ENCODE results near the gene PARN.

DNA sequence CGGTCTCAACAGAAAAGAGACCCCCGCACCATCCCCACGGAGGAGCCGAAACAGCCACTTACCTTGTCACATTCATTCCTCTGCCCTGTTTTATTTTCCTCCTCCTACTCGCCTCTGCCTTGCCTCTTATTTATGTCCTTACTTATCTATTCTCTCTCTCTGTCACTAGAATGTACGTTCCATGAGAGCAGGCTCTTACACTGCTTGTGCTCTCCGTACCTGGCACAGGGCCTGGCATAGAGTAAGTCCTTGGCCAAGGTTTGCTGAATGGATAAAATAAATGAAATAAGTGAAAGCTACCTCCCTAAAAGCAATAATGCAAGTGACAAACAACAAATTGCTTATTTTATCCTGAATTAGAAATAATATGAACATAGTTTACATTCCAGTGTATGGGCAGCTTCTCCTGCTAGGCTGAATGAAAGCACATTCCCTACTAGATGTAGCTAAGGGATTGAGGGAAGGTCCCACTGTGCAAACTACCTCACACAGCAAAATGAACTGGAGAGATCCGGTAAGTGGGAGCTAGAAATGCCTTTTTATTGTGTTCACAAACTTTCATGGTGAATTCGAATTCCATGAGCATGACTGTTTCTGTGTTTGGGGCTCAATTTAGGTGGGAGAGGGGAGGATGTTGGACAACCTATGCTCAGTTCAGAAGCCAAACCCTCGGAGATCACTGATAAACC, 173.1 kb downstream of the PARN start:
- TF ChIP-seq JUN (IDR thresholded peaks at IDR 0.05; ENCODE audit: low read depth, low read length) = no peak
- no peak for TF ChIP-seq CTCF (IDR thresholded peaks at IDR 0.05; ENCODE audit: control extremely low read depth in 1 of 3, insufficient read depth in 1 of 3, low read depth in 1 of 3, low read length in 3 of 3)
- TF ChIP-seq CHD1 (IDR thresholded peaks at IDR 0.05; ENCODE audit: low read depth, low read length) = no peak
- TF ChIP-seq SP1 (IDR thresholded peaks at IDR 0.05; ENCODE audit: low read depth, low read length) = no peak
- TF ChIP-seq MAFK (IDR thresholded peaks at IDR 0.05; ENCODE audit: low read depth, low read length) = no peak
- TF ChIP-seq ATF3 (IDR thresholded peaks at IDR 0.05; ENCODE audit: insufficient read depth, low read depth, low read length) = no peak
- no peak for TF ChIP-seq GABPA (IDR thresholded peaks at IDR 0.05; ENCODE audit: borderline replicate concordance, insufficient read depth, low read length)
- no peak for TF ChIP-seq POLR2A (IDR thresholded peaks at IDR 0.05; ENCODE audit: control extremely low read depth in 1 of 2, low read depth in 2 of 2, low read length in 2 of 2)
- TF ChIP-seq CREB1 (IDR thresholded peaks at IDR 0.05) = no peak
- TF ChIP-seq EP300 (IDR thresholded peaks at IDR 0.05; ENCODE audit: borderline replicate concordance in 1 of 2, low read depth in 2 of 2, low read length in 2 of 2) = no peak
- TF ChIP-seq EZH2 (IDR thresholded peaks at IDR 0.05; ENCODE audit: low read depth, low read length, severe bottlenecking) = no peak
- TF ChIP-seq SIX5 (IDR thresholded peaks at IDR 0.05; ENCODE audit: low read depth, low read length) = no peak
- TF ChIP-seq RAD21 (IDR thresholded peaks at IDR 0.05 in 1 of 2, conservative IDR thresholded peaks at IDR 0.05 in 1 of 2; ENCODE audit: low read depth in 2 of 2, low read length in 2 of 2) = no peak
